A673 (cell line): ENCODE results near the gene TPM2.

Source experiments
- CTCF ChIP-seq: fragments of 300-800, 200-600 bp; sonication (generic); conservative IDR thresholded peaks from 2 replicates; pipeline ENCODE4 v1.5.1; 2017; ENCODE audit warnings: low read depth, mild to moderate bottlenecking, antibody characterized with exemption, low read length, moderate library complexity, mixed read lengths
- EZH2 ChIP-seq: fragments of 200-600 bp; sonication (generic); IDR thresholded peaks from 2 replicates; pipeline ENCODE4 v1.6.1; 2017; ENCODE audit warnings: borderline replicate concordance, low read depth, mild to moderate bottlenecking, mixed read lengths, antibody characterized with exemption, low read length; ENCODE audit not compliant: poor library complexity, severe bottlenecking

- no peak for TF ChIP-seq CTCF
- TF ChIP-seq EZH2 = no peak
These were observed 43.6 kb downstream of the TPM2 start for GRCh38 chr9:35646153-35646532.
